Stimulated activated CD4-positive, alpha-beta T cell treated with anti-CD3 and anti-CD28 coated beads, Interleukin-4, amount 100 ng/mL, for 1 hour (primary cell): Measurements from ENCODE around the gene SNX6.

Experiments
- DNase-seq: peaks from one replicate; pipeline ENCODE4 v3.0.0-alpha.2; 2020

SNX6 gene

GRCh38 chr14:34633742-34634141, 3.8 kb upstream of the SNX6 start:
- DNase-seq, result no peak

DNA sequence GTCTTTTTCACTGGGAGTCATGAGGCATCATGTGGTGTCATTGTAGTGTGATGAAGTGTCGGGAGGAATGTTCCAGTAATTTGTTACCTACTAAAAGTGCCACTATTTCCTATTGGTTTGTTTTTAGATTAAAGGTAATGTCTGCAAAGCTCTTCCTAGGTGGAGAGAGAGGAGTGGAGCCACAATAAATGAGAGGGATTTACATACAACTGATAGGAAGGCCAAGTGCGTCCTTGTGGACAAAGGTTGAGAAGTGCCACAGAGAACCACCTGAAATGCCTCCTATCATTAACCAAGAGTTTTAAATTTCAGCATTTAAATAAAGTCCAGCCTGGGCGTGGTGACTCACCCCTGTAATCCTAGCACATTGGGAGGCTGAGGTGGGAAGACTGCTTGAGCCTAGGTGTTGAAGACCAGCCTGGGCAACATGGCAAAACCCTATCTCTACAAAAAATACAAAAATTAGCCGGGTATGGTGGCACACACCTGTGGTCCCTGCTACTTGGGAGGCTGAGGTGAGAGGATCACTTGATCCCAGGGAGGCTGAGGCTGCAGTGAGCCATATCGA, 2.5 kb upstream of the SNX6 start:
- DNase-seq, result no peak

- no peak for DNase-seq
Observed at GRCh38 chr14:34629344-34629656, 648 bp downstream of the SNX6 start.

GRCh38 chr14:34628681-34629135, 1.2 kb downstream of the SNX6 start:
- no peak for DNase-seq

- no peak for DNase-seq
Observed at GRCh38 chr14:34623506-34623905, 6.4 kb downstream of the SNX6 start.

DNA sequence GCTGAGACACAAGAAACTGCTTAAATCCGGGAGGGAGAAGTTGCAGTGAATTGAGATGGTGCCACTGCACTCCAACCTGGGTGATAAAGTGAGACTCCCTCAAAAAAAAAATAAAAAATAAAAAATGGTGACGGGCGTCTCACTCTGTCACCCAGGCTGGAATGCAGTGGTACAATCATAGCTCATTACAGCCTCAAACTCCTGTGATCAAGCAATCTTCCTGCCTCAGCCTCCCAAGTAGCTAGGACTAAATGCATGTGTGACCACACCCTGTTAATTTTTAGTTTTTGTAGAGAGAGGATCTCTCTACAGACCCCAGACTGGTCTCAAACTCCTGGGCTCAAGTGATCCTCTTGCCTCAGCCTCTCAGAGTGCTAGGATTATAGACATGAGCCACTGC, 9.1 kb downstream of the SNX6 start:
- DNase-seq, result no peak

DNA sequence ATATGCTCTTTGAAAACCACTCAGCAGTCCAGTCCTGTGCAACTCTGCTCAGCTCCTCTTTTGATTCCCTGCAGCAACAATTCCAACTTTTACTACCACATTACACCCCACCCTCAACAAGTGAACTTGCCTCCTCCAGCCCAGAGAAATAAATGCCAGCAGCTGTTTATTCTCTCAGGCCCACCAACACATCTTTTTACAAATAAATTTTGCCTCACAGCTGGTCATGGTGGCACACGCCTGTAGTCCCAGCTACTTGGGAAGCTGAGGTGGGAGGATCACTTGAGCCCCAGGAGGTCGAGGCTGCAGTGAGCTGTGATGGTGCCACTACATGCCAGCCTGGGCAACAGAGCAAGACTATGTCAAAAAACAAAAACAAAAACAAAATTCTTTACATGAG, 9.8 kb downstream of the SNX6 start:
- no peak for DNase-seq

DNA sequence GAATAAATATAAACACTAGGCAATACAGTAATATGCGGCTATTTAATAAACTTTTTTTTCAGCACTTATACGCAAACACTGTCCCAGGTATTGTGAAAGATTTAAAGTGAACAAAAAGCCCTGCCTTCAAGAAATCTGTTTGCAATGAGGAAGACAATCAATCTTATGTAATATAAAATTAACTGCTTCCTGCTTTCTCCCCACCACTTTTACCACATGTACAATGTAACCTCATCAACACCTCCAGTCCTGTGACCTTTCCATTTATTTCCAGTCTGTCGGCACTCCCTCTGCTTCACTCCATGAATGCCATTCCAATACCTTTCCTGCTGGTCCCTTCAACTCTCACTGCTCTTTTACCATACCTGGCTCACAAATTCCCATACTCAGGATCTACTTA, 10.5 kb downstream of the SNX6 start:
- DNase-seq, result no peak

GRCh38 chr14:34616360-34616759, 13.6 kb downstream of the SNX6 start:
- no peak for DNase-seq

- DNase-seq, result no peak
Observed at GRCh38 chr14:34615507-34615906, 14.4 kb downstream of the SNX6 start.

DNA sequence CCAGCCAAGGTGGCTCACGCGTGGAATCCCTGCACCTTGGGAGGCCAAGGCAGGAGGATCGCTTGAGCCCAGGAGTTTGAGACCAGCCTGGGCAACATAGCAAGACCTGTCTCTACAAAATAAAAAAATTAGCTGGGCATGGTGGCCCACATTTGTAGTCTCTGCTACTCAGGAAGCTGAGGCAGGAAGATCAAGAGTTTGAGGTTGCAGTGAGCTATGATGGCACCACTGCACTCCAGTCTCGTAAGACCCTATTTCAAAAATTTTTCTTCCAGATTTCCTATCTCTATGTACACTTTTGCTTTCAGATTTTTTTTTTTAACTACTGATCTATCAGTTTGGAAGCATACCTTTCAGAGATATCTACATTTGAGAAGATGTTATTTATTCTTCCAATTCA, 15.3 kb downstream of the SNX6 start:
- DNase-seq, result no peak

- no peak for DNase-seq
Observed at GRCh38 chr14:34610101-34610500, 19.8 kb downstream of the SNX6 start.

DNA sequence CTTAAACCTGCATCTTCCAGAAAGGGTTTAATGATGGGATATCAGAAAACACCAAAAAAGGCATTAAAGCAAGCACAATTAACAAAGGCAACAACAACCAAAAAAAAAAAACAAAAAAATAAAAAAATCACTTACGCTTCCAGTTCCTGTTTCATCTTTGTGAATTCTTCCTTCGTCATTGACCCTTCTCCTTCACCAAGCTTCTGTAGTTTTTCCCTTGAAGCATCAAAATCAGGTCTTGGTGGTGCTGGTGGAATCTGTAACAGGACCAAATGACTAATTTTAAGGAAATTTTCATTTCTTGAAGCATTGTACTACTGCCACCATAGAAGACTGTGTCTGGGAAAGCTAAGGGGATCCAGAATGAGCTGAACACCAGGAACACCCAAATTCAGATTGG, 24.5 kb downstream of the SNX6 start:
- no peak for DNase-seq

DNA sequence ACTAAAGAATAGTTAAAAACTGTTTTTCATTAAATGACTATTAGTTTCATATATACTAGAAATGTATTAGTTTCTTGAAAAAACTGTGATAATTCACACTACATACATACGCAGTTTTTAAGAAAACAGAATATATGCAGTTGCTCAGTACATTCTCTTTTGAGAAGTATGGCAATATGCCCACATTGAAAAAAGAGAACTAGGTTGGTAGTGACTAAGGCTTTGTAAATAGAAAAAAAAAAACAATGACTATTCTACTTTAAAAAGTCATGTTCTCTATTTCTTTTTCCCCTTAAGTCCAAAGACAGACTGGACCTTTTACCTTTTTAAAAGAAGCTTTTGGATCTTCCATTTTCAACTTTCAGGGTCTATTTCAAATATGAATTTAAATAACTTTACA, 25.0 kb downstream of the SNX6 start:
- DNase-seq, result no peak

- DNase-seq, result no peak
Observed at GRCh38 chr14:34596891-34597290, 33.1 kb downstream of the SNX6 start.

DNA sequence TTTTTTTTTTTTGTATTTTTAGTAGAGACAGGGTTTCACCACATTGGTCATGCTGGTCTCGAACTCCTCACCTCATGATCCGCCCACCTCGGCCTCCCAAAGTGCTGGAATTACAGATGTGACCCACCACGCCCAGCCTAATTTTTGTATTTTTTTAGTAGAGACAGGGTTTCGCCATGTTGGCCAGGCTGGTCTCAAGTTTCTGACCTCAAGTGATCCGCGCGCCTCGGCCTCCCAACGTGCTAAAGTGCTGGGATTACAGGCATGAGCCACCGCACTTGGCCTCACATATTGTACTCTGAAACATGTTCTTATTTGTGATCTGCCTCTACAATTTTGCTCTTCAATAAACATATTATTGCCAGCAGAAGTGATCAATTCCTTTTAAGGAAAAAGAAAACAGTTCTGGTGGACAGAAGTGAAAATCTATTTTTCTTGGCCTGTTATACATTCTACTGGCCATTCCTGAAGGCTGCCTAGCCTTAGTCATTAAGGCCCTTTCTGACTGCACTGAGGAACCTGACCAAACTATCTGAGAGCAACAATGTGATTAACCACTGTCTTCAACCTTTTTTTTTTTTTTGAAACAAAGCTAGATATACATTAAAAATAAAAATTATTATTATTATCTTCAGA, 36.1 kb downstream of the SNX6 start:
- DNase-seq, result no peak

DNA sequence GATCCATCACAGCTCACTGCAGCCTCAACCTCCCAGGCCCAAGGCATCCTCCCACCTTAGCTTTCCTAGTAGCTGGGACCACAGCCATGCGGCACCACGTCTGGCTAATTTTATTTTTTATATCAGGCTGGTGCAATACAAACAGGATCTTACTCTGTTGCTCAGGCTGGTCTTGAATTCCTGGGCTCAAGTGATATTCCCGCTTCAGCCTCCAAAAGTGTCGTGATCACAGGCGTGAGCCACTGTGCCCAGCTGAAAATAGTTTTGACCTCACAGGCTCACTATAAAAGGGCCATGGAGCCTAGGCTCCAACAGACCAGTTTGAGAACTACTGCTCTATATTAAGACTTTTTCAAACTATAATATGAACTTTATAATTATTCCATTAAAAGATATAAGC, 37.3 kb downstream of the SNX6 start:
- no peak for DNase-seq

DNA sequence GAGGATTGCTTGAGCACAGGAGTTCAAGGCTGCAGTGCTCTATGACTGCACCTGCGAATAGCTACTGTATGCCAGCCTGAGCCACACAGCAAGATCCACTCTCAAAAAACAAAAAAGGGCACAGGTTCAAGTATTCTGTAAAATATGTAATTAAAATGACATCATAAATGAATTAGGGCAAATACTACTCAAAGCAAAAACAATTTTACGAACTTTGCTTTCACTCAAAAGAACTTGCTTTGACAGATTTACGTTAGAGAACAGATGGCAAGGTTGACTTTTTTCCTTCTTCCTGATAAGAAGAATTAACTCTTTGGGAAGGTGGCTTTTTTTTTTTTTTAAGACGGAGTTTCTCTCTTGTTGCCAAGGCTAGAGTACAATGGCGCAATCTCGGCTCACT, 46.4 kb downstream of the SNX6 start:
- no peak for DNase-seq

DNA sequence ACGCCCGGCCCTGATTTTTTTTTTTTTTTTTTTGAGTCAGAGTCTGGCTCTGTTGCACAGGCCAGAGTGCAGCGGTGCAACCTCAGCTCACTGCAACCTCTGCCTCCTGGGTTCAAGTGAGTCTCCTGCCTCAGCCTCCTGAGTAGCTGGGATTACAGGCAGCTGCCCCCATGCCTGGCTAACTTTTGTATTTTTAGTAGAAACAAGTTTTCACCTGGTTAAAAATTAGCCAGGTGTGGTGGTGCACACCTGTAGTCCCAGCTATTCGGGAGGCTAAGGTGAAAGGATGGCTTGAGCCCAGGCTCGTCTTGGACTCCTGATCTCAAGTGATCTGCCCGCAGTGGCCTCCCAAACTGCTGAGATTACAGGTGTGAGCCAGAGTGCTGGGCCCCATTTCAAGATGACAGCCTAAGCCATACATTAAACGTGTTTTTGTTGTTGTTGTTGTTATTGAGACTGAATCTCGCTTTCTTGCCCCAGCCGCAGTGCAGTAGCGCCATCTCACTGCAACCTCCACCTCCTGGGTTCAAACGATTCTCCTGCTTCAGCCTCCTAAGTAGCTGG, 47.7 kb downstream of the SNX6 start:
- DNase-seq, result no peak

DNA sequence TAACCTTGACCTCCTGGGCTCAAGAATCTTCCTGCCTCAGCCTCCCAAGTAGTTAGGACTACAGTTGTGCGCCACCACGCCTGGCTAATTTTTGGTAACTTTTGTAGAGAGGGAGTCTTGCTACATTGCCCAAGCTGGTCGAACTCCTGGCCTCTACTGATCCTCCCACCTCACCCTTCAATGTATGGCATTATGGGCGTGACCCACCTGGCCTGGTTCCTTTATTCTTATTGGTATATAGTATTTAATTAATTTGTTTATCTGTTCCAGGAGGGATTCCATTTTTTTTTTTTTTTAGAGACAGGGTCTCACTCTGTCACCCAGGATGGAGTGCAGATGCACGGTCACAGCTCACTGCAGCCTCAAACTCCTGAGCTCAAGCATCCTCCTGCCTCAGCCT, 49.6 kb downstream of the SNX6 start:
- DNase-seq, result no peak

GRCh38 chr14:34571771-34572170, 58.2 kb downstream of the SNX6 start:
- DNase-seq, result no peak

DNA sequence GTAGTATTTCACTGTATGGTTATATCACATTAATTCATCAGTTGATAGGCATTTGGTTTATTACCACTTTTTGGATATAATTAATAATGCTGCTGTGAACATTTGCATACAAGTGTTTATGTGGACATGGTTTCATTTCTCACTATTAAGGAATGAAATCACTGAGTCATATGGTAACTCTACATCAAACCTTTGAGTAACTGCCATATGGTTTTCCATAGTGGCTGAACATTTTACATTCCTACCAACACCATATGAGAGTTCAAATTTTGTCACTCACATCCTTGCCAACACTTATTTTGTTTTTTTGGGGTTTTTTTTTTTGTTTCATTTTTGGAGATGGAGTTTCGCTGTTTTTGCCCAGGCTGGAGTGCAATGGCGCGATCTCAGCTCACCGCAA, 60.2 kb downstream of the SNX6 start:
- DNase-seq, result no peak

- no peak for DNase-seq
Observed at GRCh38 chr14:34568803-34569202, 61.1 kb downstream of the SNX6 start.

DNA sequence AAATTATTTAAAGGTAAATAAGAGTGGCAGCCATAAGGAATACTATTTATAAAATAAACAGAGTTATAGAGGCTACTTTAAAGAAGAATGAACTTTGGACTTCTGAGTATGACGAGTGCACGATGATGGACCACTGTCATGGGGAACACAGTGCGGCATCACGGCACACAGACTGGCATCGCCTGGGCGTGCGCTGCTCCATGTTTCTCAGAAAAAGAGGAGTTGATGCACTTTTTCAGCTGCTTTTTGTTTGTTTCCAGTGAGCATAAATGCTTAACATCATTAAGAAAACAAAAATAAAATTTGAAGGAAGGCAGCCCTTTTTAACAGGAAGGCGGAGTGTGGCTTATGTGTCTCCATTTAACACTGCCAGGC, 67.2 kb downstream of the SNX6 start:
- no peak for DNase-seq
